Cerebellar cortex (tissue), 1 donor: Measurements from ENCODE around the gene NLGN1.
"Not testable (repeated sequence)": the region's sequence is repeated elsewhere in the genome, so short reads cannot be mapped to it uniquely, and the experiment has no call there.

Experiments
- DNase-seq: peaks from one replicate; pipeline ENCODE4 v3.0.0-alpha.2; 2015; ENCODE audit warnings: low spot score

Gene NLGN1

GRCh38 chr3:173429527-173429926 lies 32.0 kb downstream of the NLGN1 start:
- DNase-seq: no peak

DNA sequence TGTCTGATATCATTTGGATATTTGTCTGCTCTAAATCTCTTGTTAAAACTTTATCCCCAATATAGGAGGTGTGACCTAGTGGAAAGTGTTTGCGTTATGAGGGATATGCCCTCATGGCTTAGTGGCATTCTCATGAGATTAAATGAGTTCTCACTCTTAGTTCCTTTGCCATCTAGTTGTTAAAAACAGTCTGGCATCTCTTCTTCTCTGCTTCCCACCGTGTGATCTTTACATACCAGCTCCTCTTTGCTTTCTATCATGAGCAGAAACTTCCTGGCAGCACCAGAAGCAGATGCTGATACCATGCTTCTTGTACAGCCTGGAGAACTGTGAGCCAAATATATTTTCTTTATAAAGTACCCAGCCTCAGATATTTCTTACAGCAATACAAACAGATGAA lies 33.0 kb downstream of the NLGN1 start:
- DNase-seq: no peak

DNA sequence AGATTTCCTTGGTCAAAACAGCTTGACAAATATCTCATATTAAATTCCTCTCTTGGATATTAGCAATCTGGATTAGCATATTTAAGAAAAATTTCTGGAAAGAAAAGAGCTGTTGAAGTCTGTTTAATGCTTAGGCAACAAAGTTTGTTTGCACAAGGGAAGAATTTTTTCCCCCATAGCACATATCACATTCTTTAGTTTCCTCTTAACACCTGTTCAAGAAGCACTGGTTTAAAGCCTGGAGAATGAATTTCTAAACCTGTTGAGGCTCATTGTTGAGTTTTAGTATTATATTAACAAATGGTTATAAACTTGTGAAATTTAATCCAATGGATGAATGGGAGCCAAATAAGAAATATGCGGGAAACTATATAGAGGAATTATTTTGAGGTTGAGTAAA lies 41.5 kb downstream of the NLGN1 start:
- DNase-seq: no peak

DNA sequence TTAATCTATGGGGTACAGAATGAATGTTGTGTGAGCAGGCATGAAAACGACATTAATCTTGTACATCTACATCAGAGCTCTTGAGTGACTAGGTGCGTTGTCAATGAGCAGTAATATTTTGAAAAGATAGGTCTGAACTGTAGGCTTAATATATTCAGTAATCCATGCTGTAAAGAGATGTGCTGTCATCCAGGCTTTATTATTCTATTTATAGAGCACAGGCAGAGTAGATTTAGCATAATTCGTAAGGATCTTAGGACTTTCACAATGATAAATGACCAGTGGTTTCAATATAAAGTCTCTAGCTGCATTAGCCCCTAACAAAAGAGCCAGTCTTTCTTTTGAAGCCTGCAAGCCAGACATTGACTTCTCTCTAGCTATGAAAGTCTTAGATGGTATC lies 43.0 kb downstream of the NLGN1 start:
- no peak for DNase-seq

- DNase-seq: not testable (repeated sequence)
These were observed 54.0 kb downstream of the NLGN1 start for GRCh38 chr3:173451561-173451960.

GRCh38 chr3:173463250-173463649 lies 65.7 kb downstream of the NLGN1 start:
- no peak for DNase-seq

DNA sequence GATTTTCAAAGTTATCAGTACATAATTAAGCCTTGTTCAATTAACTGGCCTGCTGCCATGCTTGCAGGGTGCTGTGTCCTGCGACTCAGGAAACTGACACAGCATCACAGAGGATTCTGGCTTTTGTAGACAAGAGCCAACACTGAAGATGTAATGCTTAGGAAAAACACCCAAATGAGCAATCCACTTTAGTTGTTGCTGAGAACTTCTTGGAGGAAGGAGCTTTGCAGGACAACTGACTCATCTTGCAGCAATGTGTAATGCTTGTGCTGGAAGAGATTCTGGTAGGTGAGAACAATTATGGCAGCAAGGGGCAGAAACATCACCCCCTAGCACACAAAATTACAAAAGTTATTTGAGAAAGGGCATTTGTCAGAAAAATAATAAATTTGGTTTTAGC lies 67.6 kb downstream of the NLGN1 start:
- no peak for DNase-seq

GRCh38 chr3:173465898-173466678 lies 68.5 kb downstream of the NLGN1 start:
- no peak for DNase-seq

GRCh38 chr3:173467501-173467900 lies 70.0 kb downstream of the NLGN1 start:
- no peak for DNase-seq

DNA sequence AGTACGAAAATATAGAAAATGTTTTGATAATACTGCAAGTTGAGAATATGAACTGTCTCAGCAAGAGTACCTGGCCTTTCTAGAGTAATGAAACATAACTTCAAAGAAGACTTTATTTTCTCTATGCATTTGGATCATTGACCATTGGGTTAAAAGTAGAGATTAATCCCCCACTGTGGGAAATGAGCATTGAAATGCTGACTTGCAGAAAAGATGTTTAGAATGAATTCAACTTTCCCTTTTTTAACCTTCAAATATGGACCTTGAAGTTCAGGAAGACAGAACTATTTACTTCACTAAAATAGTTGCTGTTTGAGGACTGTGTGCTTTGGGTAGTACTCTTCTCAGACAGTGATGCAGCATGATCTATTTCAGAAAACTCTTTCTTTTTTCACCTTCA lies 75.7 kb downstream of the NLGN1 start:
- no peak for DNase-seq

DNA sequence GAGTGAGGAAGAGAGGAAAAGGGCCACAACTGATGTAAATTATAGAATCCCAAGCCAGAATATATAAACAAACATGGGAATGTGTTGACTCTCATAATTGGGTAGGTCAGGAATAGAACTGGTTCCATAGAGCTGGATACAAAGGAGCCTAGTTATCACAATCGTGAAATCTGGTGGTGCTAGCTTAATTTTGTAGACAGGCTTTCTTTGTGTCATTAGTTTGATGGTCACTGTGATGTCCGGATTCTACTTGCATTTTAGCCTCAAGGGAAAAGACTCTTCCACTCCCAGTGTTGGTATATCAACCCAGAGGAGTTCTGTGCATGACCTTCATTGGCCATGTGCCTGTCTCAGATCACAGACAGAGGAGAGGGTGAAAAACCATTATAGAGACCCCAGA lies 81.8 kb downstream of the NLGN1 start:
- no peak for DNase-seq

DNA sequence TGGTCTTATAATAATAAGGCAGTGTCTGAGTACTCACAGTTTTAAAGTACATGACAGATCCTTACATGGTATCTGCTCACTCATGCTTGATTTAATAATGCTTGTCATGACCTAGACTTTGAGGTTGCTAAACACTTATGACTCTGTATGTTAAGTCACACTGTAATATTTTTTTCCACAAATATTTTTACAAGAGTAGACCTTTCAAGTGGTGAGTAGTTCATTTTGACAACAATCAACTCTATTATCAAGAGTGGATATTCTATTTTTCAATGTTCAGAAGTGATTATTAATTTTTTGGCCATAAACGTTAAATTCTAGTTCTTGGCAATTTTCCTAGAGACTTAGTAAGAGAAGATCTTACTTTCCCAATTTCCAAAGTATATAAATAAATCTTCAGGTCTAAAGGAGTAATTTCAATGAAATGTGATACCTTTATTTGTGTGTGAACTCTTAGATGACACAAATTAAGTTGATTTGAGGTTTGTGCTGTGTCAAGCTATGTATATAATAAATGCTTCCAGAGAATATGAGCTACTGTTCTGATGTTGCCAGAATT lies 104.5 kb downstream of the NLGN1 start:
- DNase-seq: no peak

- DNase-seq: no peak
These were observed 105.5 kb downstream of the NLGN1 start for GRCh38 chr3:173502983-173503568.

GRCh38 chr3:173510565-173510964 lies 113.0 kb downstream of the NLGN1 start:
- DNase-seq: no peak

- DNase-seq: no peak
These were observed 115.6 kb downstream of the NLGN1 start for GRCh38 chr3:173513123-173513522.

- peak; percentile 31 for DNase-seq
These were observed 131.6 kb downstream of the NLGN1 start for GRCh38 chr3:173529062-173529711.

- DNase-seq: no peak
These were observed 134.1 kb downstream of the NLGN1 start for GRCh38 chr3:173531602-173532001.

DNA sequence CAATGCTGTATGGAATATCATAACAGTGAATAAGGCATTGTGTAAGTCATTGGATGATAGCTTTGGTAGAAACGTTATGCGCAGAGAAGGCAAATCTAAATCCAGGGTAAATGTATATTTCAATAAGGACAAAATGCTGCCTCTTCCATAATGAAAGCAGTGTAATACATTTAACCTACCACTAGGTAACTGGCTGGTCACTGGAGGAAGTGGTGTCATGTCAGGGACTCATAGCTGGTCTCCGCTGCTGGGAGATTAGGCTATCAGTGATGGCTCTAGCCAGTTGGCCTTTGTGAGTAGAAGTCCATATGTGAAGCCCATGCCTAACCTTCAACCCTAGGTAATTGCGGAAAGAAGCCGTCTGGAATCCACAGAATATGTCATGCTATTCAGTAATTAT lies 140.9 kb downstream of the NLGN1 start:
- DNase-seq: no peak

GRCh38 chr3:173545590-173545989 lies 148.0 kb downstream of the NLGN1 start:
- not testable (repeated sequence) for DNase-seq

- no peak for DNase-seq
These were observed 149.5 kb downstream of the NLGN1 start for GRCh38 chr3:173547070-173547469.

DNA sequence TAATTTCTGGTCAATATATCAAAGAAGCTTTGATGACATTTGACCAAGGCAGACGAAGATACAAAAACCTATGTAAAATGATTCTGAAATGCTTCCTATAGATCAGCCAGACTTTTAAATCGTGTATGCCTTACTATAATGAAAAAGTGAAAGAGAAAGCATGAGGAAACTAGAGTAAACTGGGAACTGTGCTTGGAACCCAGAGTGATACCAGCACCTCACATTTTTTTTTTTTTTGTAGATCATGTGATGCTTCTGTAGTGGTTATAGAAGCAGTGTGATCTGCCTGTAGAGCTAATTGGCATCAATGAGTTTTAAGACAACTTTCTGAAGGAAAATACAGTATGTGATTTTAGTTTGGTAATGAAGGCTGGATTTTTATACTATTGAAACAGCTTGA lies 150.7 kb downstream of the NLGN1 start:
- no peak for DNase-seq

DNA sequence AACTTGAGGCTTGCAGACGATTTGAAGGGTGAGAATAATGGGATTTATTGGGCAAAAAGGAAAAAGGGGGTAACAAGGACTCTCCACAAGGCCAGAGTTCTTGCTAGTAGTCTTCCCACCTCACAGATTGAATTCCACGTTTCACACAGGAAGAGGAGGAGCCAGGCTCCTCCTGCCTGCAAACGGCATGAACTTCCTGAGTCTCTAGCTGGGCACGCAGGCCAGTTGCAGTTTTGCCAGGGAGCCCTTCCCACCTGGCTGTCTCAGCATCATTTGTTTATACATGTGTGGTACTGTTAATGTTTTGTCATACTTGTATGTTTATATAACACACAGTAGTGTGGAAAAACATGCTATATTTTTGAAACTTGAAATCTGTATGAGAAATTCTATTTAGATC lies 155.0 kb downstream of the NLGN1 start:
- peak; percentile 10 for DNase-seq

GRCh38 chr3:173553635-173554280 lies 156.2 kb downstream of the NLGN1 start:
- DNase-seq: peak; percentile 59
